OCI-LY3 (cell line): ENCODE results near the gene HIGD2A.

Experiments used
- EZH2phosphoT487 ChIP-seq: fragments of 200-600 bp; shearing (Covaris generic); IDR thresholded peaks from 2 replicates; pipeline ENCODE4 v1.6.1; 2018; ENCODE audit warnings: antibody characterized with exemption, mixed run types, low read depth
- TF ChIP-seq, protein P1 (sequence below): fragments of 200-600, 300-600 bp; sonication (generic); IDR thresholded peaks from 2 replicates; pipeline ENCODE4 v1.5.1; 2014; ENCODE audit warnings: antibody characterized with exemption, low read length, low read depth

GRCh38 chr5:176381979-176382378 lies 6.6 kb upstream of the HIGD2A start:
- TF ChIP-seq, protein P1, sequence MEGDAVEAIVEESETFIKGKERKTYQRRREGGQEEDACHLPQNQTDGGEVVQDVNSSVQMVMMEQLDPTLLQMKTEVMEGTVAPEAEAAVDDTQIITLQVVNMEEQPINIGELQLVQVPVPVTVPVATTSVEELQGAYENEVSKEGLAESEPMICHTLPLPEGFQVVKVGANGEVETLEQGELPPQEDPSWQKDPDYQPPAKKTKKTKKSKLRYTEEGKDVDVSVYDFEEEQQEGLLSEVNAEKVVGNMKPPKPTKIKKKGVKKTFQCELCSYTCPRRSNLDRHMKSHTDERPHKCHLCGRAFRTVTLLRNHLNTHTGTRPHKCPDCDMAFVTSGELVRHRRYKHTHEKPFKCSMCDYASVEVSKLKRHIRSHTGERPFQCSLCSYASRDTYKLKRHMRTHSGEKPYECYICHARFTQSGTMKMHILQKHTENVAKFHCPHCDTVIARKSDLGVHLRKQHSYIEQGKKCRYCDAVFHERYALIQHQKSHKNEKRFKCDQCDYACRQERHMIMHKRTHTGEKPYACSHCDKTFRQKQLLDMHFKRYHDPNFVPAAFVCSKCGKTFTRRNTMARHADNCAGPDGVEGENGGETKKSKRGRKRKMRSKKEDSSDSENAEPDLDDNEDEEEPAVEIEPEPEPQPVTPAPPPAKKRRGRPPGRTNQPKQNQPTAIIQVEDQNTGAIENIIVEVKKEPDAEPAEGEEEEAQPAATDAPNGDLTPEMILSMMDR = no peak
- TF ChIP-seq EZH2phosphoT487 = no peak
